Retinal pigment epithelial cell (primary cell): Measurements from ENCODE around the gene RBMS1.

Experiments
- DNase-seq: peaks from one replicate; pipeline ENCODE4 v3.0.0-alpha.2; 2010; ENCODE audit warnings: low read depth
- H3K4me3 ChIP-seq: 2 replicates; pipeline ENCODE4 v1.5.1; 2011; ENCODE audit warnings: mild to moderate bottlenecking, low read length, control low read depth, moderate library complexity
- TF ChIP-seq, protein P1 (sequence below): conservative IDR thresholded peaks from 2 replicates; pipeline ENCODE4 v1.5.1; 2011; ENCODE audit warnings: low read depth, low read length, control low read depth, inconsistent platforms

The RBMS1 gene

GRCh38 chr2:160513120-160513519, 19.5 kb upstream of the RBMS1 start:
- H3K4me3 ChIP-seq = no peak overlapping the region
- TF ChIP-seq, protein P1, sequence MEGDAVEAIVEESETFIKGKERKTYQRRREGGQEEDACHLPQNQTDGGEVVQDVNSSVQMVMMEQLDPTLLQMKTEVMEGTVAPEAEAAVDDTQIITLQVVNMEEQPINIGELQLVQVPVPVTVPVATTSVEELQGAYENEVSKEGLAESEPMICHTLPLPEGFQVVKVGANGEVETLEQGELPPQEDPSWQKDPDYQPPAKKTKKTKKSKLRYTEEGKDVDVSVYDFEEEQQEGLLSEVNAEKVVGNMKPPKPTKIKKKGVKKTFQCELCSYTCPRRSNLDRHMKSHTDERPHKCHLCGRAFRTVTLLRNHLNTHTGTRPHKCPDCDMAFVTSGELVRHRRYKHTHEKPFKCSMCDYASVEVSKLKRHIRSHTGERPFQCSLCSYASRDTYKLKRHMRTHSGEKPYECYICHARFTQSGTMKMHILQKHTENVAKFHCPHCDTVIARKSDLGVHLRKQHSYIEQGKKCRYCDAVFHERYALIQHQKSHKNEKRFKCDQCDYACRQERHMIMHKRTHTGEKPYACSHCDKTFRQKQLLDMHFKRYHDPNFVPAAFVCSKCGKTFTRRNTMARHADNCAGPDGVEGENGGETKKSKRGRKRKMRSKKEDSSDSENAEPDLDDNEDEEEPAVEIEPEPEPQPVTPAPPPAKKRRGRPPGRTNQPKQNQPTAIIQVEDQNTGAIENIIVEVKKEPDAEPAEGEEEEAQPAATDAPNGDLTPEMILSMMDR = no peak
- DNase-seq = no peak

GRCh38 chr2:160512491-160512890, 18.9 kb upstream of the RBMS1 start:
- H3K4me3 ChIP-seq = no peak overlapping the region
- no peak for DNase-seq
- TF ChIP-seq, protein P1 = no peak

DNA sequence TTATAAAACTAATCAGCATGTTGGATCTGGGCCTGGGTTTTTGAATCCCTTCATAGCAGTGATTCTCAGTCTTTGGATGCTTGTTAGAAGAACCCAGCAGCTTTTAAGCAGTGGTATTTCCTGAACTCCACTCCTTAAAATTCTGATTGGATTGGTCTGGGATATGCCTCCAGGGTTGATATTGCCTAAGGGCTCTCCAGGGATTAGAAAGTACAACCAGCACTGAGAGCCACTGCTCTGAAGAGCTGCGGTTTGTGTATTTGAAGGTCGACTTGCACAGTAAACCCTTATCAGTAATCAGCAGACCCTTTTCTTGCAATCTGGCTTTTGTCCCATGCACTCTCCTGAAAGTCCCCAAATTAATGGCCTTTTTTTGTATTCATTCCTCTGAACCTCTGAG, 17.0 kb upstream of the RBMS1 start:
- H3K4me3 ChIP-seq = no peak overlapping the region
- TF ChIP-seq, protein P1 = no peak
- DNase-seq = no peak

GRCh38 chr2:160509016-160509415, 15.4 kb upstream of the RBMS1 start:
- DNase-seq = no peak
- TF ChIP-seq, protein P1 = no peak
- no peak overlapping the region for H3K4me3 ChIP-seq

GRCh38 chr2:160507464-160507863, 13.9 kb upstream of the RBMS1 start:
- TF ChIP-seq, protein P1 = no peak
- no peak overlapping the region for H3K4me3 ChIP-seq
- DNase-seq = no peak

GRCh38 chr2:160507046-160507407, 13.4 kb upstream of the RBMS1 start:
- TF ChIP-seq, protein P1 = no peak
- H3K4me3 ChIP-seq = no peak overlapping the region
- no peak for DNase-seq

DNA sequence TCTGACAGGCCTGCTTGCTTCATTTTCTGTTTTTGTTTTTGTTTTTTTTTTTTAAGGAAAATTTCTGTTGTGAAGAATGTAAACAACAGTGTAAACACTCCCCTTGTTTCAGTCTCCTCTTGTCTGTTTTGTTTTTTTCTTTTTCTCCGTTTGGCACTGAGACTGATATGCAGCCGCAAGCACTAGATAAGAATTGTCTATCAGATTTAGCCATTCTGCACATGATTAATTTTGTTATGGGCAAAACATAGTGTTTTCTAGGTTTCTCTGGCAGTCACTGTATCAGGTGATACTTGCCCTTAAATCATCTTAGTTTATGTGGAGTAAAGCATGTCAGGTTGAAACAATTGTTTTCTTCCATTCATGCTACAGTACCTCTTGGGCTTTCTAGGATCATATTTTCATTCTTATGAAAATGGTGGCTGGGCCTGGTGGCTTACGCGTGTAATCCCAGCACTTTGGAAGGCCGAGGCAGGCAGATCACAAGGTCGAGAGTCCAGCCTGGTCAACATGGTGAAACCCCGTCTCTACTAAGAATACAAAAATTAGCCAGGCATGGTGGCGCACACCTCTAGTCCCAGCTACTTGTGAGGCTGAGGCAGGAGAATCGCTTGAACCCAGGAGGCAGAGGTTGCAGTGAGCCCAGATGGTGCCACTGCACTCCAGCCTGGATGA, 12.9 kb upstream of the RBMS1 start:
- TF ChIP-seq, protein P1 = no peak
- DNase-seq = no peak

More for the DNA sequence above, 12.9 kb upstream of the RBMS1 start:
- no peak overlapping the region for H3K4me3 ChIP-seq
